ENCODE measurements around the gene RANBP10.

DNA sequence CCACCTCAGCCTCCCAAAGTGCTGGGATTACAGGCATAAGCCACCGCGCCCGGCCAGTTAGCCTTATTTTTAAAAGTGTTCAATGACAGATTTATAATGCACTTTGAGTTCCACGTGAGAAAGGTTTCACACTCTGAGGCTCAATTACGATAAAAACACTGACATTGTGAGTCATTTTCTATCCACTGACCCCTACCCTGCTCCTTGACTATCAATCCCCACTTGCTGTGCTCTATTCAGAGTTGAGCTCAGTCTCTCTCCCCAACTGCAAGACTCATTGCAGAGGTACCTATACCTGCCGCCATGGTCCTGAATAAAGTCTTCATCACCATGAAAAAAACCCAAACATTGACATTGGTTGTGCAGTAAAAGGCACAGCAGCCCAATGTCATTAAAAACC is 95.8 kb downstream of the RANBP10 start:
- TF ChIP-seq, protein P1, sequence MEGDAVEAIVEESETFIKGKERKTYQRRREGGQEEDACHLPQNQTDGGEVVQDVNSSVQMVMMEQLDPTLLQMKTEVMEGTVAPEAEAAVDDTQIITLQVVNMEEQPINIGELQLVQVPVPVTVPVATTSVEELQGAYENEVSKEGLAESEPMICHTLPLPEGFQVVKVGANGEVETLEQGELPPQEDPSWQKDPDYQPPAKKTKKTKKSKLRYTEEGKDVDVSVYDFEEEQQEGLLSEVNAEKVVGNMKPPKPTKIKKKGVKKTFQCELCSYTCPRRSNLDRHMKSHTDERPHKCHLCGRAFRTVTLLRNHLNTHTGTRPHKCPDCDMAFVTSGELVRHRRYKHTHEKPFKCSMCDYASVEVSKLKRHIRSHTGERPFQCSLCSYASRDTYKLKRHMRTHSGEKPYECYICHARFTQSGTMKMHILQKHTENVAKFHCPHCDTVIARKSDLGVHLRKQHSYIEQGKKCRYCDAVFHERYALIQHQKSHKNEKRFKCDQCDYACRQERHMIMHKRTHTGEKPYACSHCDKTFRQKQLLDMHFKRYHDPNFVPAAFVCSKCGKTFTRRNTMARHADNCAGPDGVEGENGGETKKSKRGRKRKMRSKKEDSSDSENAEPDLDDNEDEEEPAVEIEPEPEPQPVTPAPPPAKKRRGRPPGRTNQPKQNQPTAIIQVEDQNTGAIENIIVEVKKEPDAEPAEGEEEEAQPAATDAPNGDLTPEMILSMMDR (IDR thresholded peaks at IDR 0.05): no peak
- TF ChIP-seq POLR2A (IDR thresholded peaks at IDR 0.05) (no peak), POLR2AphosphoS5 (IDR thresholded peaks at IDR 0.05) (no peak)
